Measurements from ENCODE around the gene ARL6IP4. TPM values are rescaled to one million over a fixed set of nuclear protein-coding genes. Genes with fewer than 3 reads are reported as not detected.

ARL6IP4 gene
- total and polyA plus RNA-seq, 2 of the 4 experiments (the other 2 are of a cell fraction) = 161 to 254 TPM

GRCh38 chr12:122934722-122935121 lies 45.8 kb upstream of the ARL6IP4 start:
- no peak overlapping the region for H3K4ac ChIP-seq (ENCODE audit: low read depth, low read length)
- no peak overlapping the region for H3K56ac ChIP-seq (ENCODE audit: extremely low read depth, insufficient read depth, low read length)
- H3K79me1 ChIP-seq (ENCODE audit: low read depth in 1 of 2, low read length in 2 of 2) = no peaks in the 10 kb centered on the region
- H2AFZ ChIP-seq (replicated peaks; ENCODE audit: low read length, poor library complexity) = no peak overlapping the region
- H2BK120ac ChIP-seq (ENCODE audit: low read depth, low read length) = no peak overlapping the region
- H3K27ac ChIP-seq (ENCODE audit: insufficient read depth, low read length) = no peak overlapping the region
- no peaks in the 10 kb centered on the region; the same call in none of the 2 replicates for H3K36me3 ChIP-seq (ENCODE audit: control insufficient read depth, insufficient read depth, low read length)
- intact Hi-C loops (cut with micrococcal nuclease) (no loop called here), in situ Hi-C loops (cut with MboI; ENCODE audit: low sequenced_read_pairs) (no loop called here), dilution Hi-C loops (cut with HindIII; ENCODE audit: low sequenced_read_pairs, unreplicated experiment) (no loop called here)
- H3K23ac ChIP-seq (ENCODE audit: low read depth, low read length) = no peak overlapping the region
- no peak overlapping the region for H3K4me3 ChIP-seq (ENCODE audit: insufficient read depth, low read depth, low read length)
- H3K9me1 ChIP-seq (ENCODE audit: insufficient read depth, low read length) = peaks cover 3% of the 10 kb centered on the region
- ATAC-seq (ENCODE audit: low read depth) (no peak), DNase-seq (no peak)
- H3K4me2 ChIP-seq (ENCODE audit: low read depth, low read length) = no peak overlapping the region
- no peak overlapping the region for H2BK15ac ChIP-seq (ENCODE audit: low read depth, low read length)
- TF ChIP-seq NFE2L2 (IDR thresholded peaks at IDR 0.05; ENCODE audit: low read depth, low read length) = peak; percentile 66
- TF ChIP-seq MAFK (IDR thresholded peaks at IDR 0.05; ENCODE audit: low read depth, low read length) = no peak
- no CpG with 5 or more reads among the region's 3 CpGs for WGBS, 2 experiments (ENCODE audit: extremely low coverage in 2 of 2, insufficient read length in 1 of 2)
- H3K4me1 ChIP-seq (ENCODE audit: control insufficient read depth, insufficient read depth, low read length) = no peaks in the 10 kb centered on the region
- H3K14ac ChIP-seq (replicated peaks; ENCODE audit: low read depth, low read length) = no peak overlapping the region
- H2AK9ac ChIP-seq (replicated peaks; ENCODE audit: low read depth, low read length, poor library complexity) = no peak overlapping the region
- H3K9me3 ChIP-seq (ENCODE audit: control insufficient read depth, insufficient read depth, low read length) = no peaks in the 10 kb centered on the region
- CTCF ChIA-PET = no interaction called here
- no peak overlapping the region for H4K91ac ChIP-seq (ENCODE audit: insufficient read depth, low read depth, low read length)
- H4K8ac ChIP-seq (ENCODE audit: low read depth in 2 of 2, low read length in 2 of 2) = no peak overlapping the region
- H2BK5ac ChIP-seq (ENCODE audit: low read depth, low read length, poor library complexity, severe bottlenecking) = no peak overlapping the region
- H4K20me1 ChIP-seq (ENCODE audit: insufficient read depth, low read length) = no peaks in the 10 kb centered on the region
- BruUV-seq (replicated peaks) = no TSS peak
- no peak overlapping the region for H2BK20ac ChIP-seq (ENCODE audit: low read depth, low read length)
- no peaks in the 10 kb centered on the region for H3K27me3 ChIP-seq (ENCODE audit: control insufficient read depth, insufficient read depth, low read length)
- no peak overlapping the region for H3K9ac ChIP-seq (ENCODE audit: low read depth, low read length)
- no peak overlapping the region for H3K18ac ChIP-seq (ENCODE audit: low read depth, low read length)
- no peak overlapping the region for H4K5ac ChIP-seq (ENCODE audit: low read depth, low read length)
- no peak overlapping the region for H2AK5ac ChIP-seq (ENCODE audit: low read depth, low read length)
- POLR2A ChIA-PET (ENCODE audit: unreplicated experiment) = interaction anchor here (0.6 kb wide), 1 partner anchor 15 kb away, joined by 5 read pairs; no protein-coding TSS in a partner anchor

Data from IMR-90 (cell line).